GM06990 (cell line): ENCODE data around the gene PRKG1.

Experiments used
- DNase-seq: peaks from one replicate; pipeline ENCODE4 v3.0.0-alpha.2; 2011; ENCODE audit not compliant: insufficient read length; ENCODE audit errors: extremely low read depth
- H3K27me3 ChIP-seq: replicated peaks from 2 replicates; pipeline ENCODE4 v1.6.0; 2011; ENCODE audit warnings: low read length; ENCODE audit not compliant: control insufficient read depth, insufficient read depth
- H3K36me3 ChIP-seq: 2 replicates; pipeline ENCODE4 v1.5.1; 2011; ENCODE audit warnings: low read length; ENCODE audit not compliant: control insufficient read depth, insufficient read depth
- H3K4me3 ChIP-seq: replicated peaks from 2 replicates; pipeline ENCODE4 v1.5.1; 2011; ENCODE audit warnings: low read depth, mild to moderate bottlenecking, control low read depth, low read length
- CTCF ChIP-seq: IDR thresholded peaks from 2 replicates; pipeline ENCODE4 v1.5.1; 2011; ENCODE audit warnings: low read length, control low read depth, mild to moderate bottlenecking, inconsistent platforms; ENCODE audit not compliant: insufficient read depth, poor library complexity, severe bottlenecking

The PRKG1 gene

GRCh38 chr10:51233337-51234100 lies 159.2 kb downstream of the PRKG1 start:
- Histone ChIP-seq H3K27me3 (no peaks in the 10 kb centered on the region), H3K36me3 (no peaks in the 10 kb centered on the region), H3K4me3 (no peak overlapping the region)
- no peak for TF ChIP-seq CTCF
- DNase-seq = no peak

- no peak overlapping the region for H3K4me3 ChIP-seq
- H3K36me3 ChIP-seq = no peaks in the 10 kb centered on the region
- no peak for DNase-seq
- no peaks in the 10 kb centered on the region for H3K27me3 ChIP-seq
- TF ChIP-seq CTCF = no peak
Measured at GRCh38 chr10:51235865-51236264, 161.6 kb downstream of the PRKG1 start.

GRCh38 chr10:51239006-51239405 lies 164.7 kb downstream of the PRKG1 start:
- no peak overlapping the region for H3K4me3 ChIP-seq
- H3K36me3 ChIP-seq = no peaks in the 10 kb centered on the region
- TF ChIP-seq CTCF = no peak
- peaks cover 1% of the 10 kb centered on the region; the same call in 1 of the 2 replicates for H3K27me3 ChIP-seq
- no peak for DNase-seq

GRCh38 chr10:51241461-51241860 lies 167.2 kb downstream of the PRKG1 start:
- Histone ChIP-seq H3K27me3 (peaks cover 1% of the 10 kb centered on the region; the same call in 1 of the 2 replicates), H3K4me3 (no peak overlapping the region), H3K36me3 (no peaks in the 10 kb centered on the region)
- TF ChIP-seq CTCF = no peak
- no peak for DNase-seq

GRCh38 chr10:51242393-51242792 lies 168.1 kb downstream of the PRKG1 start:
- TF ChIP-seq CTCF = no peak
- Histone ChIP-seq H3K27me3 (peaks cover 1% of the 10 kb centered on the region; the same call in 1 of the 2 replicates), H3K4me3 (no peak overlapping the region), H3K36me3 (no peaks in the 10 kb centered on the region)
- DNase-seq = no peak
